DND-41 (cell line): ENCODE data around the gene RNU1-3.
"Not testable (repeated sequence)": the region's sequence is repeated elsewhere in the genome, so short reads cannot be mapped to it uniquely, and the experiment has no call there.

Source experiments
- ATAC-seq: fragments of 200-7000 bp; cut with Tn5 transposase; 3 replicates; pipeline ENCODE4 v1.9.1; 2021; ENCODE audit warnings: low read depth; ENCODE audit not compliant: insufficient read depth
- DNase-seq: peaks from one replicate; pipeline ENCODE4 v3.0.0-alpha.2; 2020
- H2AFZ ChIP-seq: 2 replicates; pipeline ENCODE4 v1.6.0; 2012; ENCODE audit warnings: low read depth, low read length
- H3K27ac ChIP-seq: 2 replicates; pipeline ENCODE4 v1.5.1; 2012; ENCODE audit warnings: low read length, inconsistent platforms
- H3K27me3 ChIP-seq: fragments of 200-600 bp; sonication (generic); 2 replicates; pipeline ENCODE4 v1.6.0; 2012; ENCODE audit warnings: low read length, mild to moderate bottlenecking, inconsistent platforms; ENCODE audit not compliant: insufficient read depth, poor library complexity
- H3K36me3 ChIP-seq: 2 replicates; pipeline ENCODE4 v1.5.1; 2012; ENCODE audit warnings: low read length, inconsistent platforms; ENCODE audit not compliant: insufficient read depth
- H3K4me1 ChIP-seq: 2 replicates; pipeline ENCODE4 v1.5.1; 2012; ENCODE audit warnings: mild to moderate bottlenecking, low read length; ENCODE audit not compliant: insufficient read depth
- H3K4me2 ChIP-seq: 2 replicates; pipeline ENCODE4 v1.6.0; 2012; ENCODE audit warnings: mild to moderate bottlenecking, moderate library complexity, low read length, inconsistent platforms; ENCODE audit not compliant: insufficient read depth
- H3K4me3 ChIP-seq, 2 experiments: fragments of 200-600 bp in 1 of 2; shearing (Covaris generic) in 1 of 2; 2 replicates each; pipeline ENCODE4 v1.5.1; 2012 to 2016; ENCODE audit warnings: inconsistent platforms in 2 of 2, low read length in 2 of 2, mild to moderate bottlenecking in 2 of 2, low read depth in 1 of 2, moderate library complexity in 1 of 2
- H3K79me2 ChIP-seq: 2 replicates; pipeline ENCODE4 v1.6.0; 2012; ENCODE audit warnings: low read length, inconsistent platforms; ENCODE audit not compliant: insufficient read depth
- H3K9ac ChIP-seq: 2 replicates; pipeline ENCODE4 v1.6.0; 2012; ENCODE audit warnings: low read depth, mild to moderate bottlenecking, inconsistent platforms, low read length, moderate library complexity
- H3K9me3 ChIP-seq: 2 replicates; pipeline ENCODE4 v1.5.1; 2012; ENCODE audit warnings: low read length, moderate library complexity, mild to moderate bottlenecking, inconsistent platforms; ENCODE audit not compliant: insufficient read depth, severe bottlenecking
- H4K20me1 ChIP-seq: 2 replicates; pipeline ENCODE4 v1.6.0; 2012; ENCODE audit warnings: low read length; ENCODE audit not compliant: insufficient read depth

The RNU1-3 gene

GRCh38 chr1:16666502-16667413 is at the start of gene RNU1-3:
Gene RNU1-3 (minus strand): TSS chr1:16666948.
- not testable (repeated sequence) for H3K4me3 ChIP-seq, H3K36me3 ChIP-seq, H3K79me2 ChIP-seq, H3K9me3 ChIP-seq, DNase-seq, H3K9ac ChIP-seq, H3K4me2 ChIP-seq, H2AFZ ChIP-seq, H4K20me1 ChIP-seq, H3K27ac ChIP-seq, H3K27me3 ChIP-seq, H3K4me1 ChIP-seq
- ATAC-seq = peak; percentile 100

DNA sequence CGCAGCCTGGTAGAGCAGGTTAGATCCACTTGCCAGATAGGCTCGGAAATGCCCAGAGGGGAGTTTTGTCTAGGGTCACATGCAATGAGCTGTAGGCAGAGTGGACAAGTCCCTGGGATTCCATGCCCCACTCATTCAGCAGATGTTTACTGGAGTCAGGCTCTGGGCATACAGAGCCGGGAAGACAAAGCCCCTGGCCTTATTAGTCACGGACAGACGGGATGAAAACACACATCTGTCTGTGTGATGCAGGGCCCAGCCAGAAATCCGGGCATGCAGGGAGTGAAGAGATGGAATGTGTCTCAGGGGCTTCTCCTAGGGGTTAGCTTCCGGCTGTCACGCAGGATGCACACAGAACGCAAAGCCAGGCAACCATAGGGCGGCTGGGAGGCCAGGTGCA is 46.7 kb upstream of the RNU1-3 start:
- not testable (repeated sequence) for H3K4me1 ChIP-seq, H3K79me2 ChIP-seq, H3K36me3 ChIP-seq

GRCh38 chr1:16712984-16713383 is 46.2 kb upstream of the RNU1-3 start:
- not testable (repeated sequence) for ATAC-seq, DNase-seq, H2AFZ ChIP-seq

More for the DNA sequence above, 46.7 kb upstream of the RNU1-3 start:
- H2AFZ ChIP-seq, H3K27ac ChIP-seq, H3K27me3 ChIP-seq, H3K9ac ChIP-seq, ATAC-seq, H3K4me2 ChIP-seq, H4K20me1 ChIP-seq, DNase-seq, H3K9me3 ChIP-seq, H3K4me3 ChIP-seq: not testable (repeated sequence)

GRCh38 chr1:16712582-16712981 is 45.8 kb upstream of the RNU1-3 start:
- not testable (repeated sequence) for H3K9me3 ChIP-seq, H3K36me3 ChIP-seq, ATAC-seq, H3K27ac ChIP-seq, H3K4me2 ChIP-seq, H3K4me1 ChIP-seq, H3K4me3 ChIP-seq, DNase-seq, H3K79me2 ChIP-seq, H2AFZ ChIP-seq, H3K9ac ChIP-seq, H3K27me3 ChIP-seq, H4K20me1 ChIP-seq

More at GRCh38 chr1:16712984-16713383, 46.2 kb upstream of the RNU1-3 start:
- H3K27me3 ChIP-seq, H4K20me1 ChIP-seq, H3K27ac ChIP-seq, H3K9ac ChIP-seq, H3K36me3 ChIP-seq, H3K4me2 ChIP-seq, H3K4me1 ChIP-seq, H3K79me2 ChIP-seq, H3K4me3 ChIP-seq, H3K9me3 ChIP-seq: not testable (repeated sequence)

DNA sequence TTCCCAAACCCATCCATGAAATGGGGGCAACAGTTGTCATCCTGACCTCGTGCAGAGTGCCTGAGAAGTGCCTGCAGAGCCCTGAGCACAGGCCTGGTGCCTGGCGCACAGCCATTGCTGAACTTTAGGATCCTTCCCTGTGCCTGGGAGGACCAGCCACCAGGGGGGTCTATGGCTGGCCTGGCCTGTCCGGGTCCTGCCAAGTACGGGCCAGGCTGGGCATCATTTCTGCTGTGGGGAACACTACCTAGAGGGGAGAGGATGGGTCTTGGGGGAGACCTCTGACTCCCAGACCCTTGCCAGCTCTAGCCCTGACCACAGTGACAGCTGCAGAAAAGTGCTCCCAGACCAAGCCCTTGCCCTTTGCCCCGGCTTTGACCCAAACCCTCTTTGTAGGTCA is 45.4 kb upstream of the RNU1-3 start:
- not testable (repeated sequence) for DNase-seq, H3K27ac ChIP-seq, H4K20me1 ChIP-seq, H3K9me3 ChIP-seq, H3K36me3 ChIP-seq, H3K4me2 ChIP-seq, H3K4me3 ChIP-seq, H3K9ac ChIP-seq, H3K27me3 ChIP-seq, ATAC-seq, H2AFZ ChIP-seq, H3K4me1 ChIP-seq, H3K79me2 ChIP-seq

DNA sequence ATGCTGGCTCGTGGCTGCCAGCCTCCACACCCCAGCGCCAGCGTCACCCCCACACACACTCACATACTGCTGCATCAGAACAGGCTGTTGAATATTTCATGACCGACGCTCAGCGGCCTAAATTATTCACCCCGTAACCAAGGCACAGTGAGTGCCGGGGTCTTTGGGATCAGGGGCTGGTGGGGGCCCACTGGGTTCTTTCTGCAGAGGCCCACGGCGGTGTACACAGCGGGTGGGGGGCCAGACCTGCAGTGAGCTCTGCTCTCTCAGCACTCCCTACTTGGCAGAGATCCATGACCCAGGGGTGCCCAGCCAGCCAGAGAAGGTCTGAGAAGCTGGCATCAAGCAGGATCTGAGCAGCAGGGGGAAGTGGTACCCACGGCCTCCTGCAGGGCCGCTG is 43.9 kb upstream of the RNU1-3 start:
- not testable (repeated sequence) for H3K9ac ChIP-seq, H2AFZ ChIP-seq, H3K36me3 ChIP-seq, H3K4me1 ChIP-seq, H4K20me1 ChIP-seq, H3K4me3 ChIP-seq, ATAC-seq, H3K4me2 ChIP-seq, H3K27me3 ChIP-seq, DNase-seq, H3K9me3 ChIP-seq, H3K79me2 ChIP-seq, H3K27ac ChIP-seq

GRCh38 chr1:16709659-16710087 is 42.9 kb upstream of the RNU1-3 start:
- not testable (repeated sequence) for DNase-seq, H3K4me2 ChIP-seq
- peak; percentile 91 for ATAC-seq

DNA sequence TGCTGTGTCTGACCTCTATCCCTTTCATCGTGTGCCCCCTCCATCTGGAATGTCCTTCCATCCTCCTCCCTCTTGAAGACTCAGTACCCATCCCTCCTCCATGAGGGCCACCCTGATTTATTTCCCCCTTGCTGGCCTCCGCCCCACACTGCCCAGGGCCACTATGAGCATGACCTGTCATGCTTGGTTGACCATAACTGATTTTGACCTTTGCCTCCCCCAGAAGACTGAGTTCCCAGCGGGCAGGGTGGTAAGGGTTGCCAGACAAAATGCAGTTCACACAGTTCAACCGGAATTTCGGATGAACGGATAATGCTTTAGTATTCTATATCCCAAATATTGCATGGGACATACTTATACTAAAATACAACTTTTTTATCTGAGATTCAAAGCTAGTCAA is 42.0 kb upstream of the RNU1-3 start:
- H4K20me1 ChIP-seq, ATAC-seq, H3K9ac ChIP-seq, H3K79me2 ChIP-seq, H3K36me3 ChIP-seq, H3K4me1 ChIP-seq, H3K27me3 ChIP-seq, H3K9me3 ChIP-seq, H3K4me3 ChIP-seq, H3K4me2 ChIP-seq, DNase-seq, H3K27ac ChIP-seq, H2AFZ ChIP-seq: not testable (repeated sequence)

More at GRCh38 chr1:16709659-16710087, 42.9 kb upstream of the RNU1-3 start:
- not testable (repeated sequence) for H3K9me3 ChIP-seq, H2AFZ ChIP-seq, H3K27me3 ChIP-seq, H3K4me1 ChIP-seq, H3K27ac ChIP-seq, H3K36me3 ChIP-seq, H3K4me3 ChIP-seq, H3K9ac ChIP-seq, H3K79me2 ChIP-seq, H4K20me1 ChIP-seq
